Glomerular endothelial cell (primary cell): Measurements from ENCODE around the gene BOD1L1. TPM values are rescaled to one million over a fixed set of nuclear protein-coding genes. Genes with fewer than 3 reads are reported as not detected.

Experiments used
- DNase-seq: peaks from one replicate; pipeline ENCODE4 v3.0.0-alpha.2; 2011; ENCODE audit warnings: low read depth, low spot score; ENCODE audit errors: extremely low read depth
- total RNA-seq: library from RNA; depleted of rRNA; stranded (reverse); fragments of >200 nt; gene quantifications from 2 replicates; pipeline ENCODE4 v1.2.3, GENCODE V29; 2015

The BOD1L1 gene
- total RNA-seq, 1 donor from 2014 or later = 36.6 TPM

GRCh38 chr4:13541176-13541604 is 86.3 kb downstream of the BOD1L1 start:
- no peak for DNase-seq

DNA sequence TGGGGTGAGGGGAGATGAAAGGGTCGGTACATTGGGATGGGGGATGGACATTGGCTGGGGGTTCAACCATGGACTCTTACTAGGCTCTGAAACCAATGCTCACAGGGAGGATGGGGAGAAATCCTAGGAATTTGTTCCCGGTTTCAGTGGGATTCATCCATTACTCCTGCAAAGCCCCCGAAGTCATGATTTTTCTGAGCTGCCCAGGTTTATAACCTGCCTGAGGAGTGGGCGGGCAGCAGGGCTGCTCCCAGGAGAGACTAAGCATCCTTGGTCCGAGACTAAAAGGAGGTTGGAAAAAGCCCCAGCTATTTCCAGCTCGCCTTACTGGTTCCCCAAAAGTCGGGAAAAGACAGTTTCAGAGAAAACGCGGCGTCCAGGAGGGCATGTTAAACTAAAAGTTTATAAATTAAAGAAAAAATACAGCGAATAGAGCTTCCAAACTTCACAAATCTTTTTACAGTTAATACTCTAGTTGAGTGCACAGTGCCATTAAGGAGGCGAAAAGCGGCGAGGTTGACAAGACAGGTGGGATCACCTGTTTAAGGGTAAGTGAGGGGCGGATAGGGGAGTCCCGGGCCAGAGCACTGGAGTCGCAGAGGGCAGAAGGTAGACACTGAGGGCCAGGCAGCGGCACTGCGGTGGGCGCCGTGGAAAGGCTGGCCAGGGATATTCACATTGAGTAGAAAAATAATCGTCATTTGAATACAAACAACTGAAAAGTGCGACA is 86.9 kb downstream of the BOD1L1 start:
- DNase-seq = no peak

DNA sequence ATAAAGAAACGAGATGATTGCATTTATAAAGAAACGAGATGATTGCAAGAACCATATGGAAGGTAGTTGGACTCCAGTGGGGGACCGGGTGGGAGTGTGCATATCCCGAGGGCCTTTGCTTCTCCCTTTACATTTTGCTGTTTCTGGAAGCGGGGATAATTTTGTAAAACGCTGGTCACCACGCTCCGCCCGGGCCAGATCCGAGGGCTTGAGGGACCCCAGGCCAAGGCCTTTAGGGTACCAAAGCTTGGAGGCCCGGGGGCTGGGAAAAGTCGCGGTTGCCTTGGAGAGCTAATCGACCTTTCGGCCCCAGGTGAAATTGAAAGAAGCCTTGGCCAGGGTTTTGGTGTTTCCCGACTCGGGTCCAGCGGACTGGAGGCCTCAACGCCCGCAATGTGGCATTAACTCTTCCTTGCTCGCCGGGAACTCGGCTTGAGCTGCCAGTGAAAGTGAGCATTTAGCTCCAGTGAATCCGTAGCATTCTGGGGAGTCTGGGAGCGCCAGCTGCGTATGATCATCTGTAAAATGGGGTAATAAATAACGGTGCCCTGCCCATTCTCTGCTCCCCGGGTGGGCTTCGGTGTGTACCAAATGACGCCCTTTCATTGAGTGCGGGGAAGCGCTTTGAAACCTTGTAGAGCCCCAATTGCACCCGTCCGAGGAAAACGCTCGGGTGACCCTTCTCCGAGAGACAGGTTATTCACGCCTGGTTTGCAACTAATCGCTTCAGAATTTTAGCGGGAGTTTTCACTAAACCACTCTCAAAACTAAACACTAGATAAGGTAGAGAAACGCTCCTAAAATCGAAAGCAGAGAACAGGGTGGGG is 87.7 kb downstream of the BOD1L1 start:
- no peak for DNase-seq

DNA sequence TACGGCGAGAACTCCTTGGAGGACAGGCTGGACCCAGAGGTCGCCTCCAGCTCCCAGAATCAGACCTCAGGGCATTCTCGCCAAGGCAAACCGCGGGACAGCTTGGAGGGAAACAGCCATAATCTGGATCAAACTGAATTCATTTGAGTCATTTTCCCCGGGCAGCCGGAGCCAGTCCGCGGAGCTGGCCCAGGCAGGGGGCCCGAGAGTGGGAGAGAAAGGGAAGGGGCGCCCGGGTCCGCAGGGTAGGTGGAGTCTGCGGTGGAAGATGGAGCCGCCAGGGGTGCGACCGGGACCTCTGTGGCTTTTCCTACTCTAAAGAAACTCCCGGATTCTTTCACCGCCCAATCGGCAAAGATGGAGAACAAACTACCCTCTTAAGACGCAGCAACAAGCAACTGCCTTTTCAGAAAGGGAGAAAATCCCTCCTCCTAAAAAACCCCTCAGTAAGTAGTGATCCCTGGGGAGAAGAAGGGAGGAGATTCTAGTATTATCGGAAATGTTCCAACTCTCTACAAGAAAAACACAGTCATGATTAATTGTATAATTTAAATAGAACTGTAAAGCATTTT is 88.4 kb downstream of the BOD1L1 start:
- DNase-seq = no peak

GRCh38 chr4:13538427-13538973 is 89.0 kb downstream of the BOD1L1 start:
- DNase-seq = no peak

DNA sequence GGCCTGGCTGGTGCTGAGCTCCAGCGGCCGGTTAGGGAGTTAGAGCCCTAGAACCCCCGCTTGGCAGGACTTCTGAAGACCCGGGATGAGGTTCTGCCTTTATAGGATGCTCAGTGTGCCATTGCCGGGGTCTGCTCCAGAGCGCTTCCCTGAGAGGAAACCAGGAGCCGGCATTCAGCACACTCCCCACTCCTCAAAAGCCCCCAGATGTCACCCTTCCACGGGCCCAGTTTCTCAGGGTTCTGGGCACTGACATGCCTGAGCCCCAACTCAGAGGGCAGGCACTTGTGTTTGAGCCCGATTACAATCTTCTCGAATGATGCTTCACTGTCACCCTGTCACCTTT is 89.7 kb downstream of the BOD1L1 start:
- no peak for DNase-seq

DNA sequence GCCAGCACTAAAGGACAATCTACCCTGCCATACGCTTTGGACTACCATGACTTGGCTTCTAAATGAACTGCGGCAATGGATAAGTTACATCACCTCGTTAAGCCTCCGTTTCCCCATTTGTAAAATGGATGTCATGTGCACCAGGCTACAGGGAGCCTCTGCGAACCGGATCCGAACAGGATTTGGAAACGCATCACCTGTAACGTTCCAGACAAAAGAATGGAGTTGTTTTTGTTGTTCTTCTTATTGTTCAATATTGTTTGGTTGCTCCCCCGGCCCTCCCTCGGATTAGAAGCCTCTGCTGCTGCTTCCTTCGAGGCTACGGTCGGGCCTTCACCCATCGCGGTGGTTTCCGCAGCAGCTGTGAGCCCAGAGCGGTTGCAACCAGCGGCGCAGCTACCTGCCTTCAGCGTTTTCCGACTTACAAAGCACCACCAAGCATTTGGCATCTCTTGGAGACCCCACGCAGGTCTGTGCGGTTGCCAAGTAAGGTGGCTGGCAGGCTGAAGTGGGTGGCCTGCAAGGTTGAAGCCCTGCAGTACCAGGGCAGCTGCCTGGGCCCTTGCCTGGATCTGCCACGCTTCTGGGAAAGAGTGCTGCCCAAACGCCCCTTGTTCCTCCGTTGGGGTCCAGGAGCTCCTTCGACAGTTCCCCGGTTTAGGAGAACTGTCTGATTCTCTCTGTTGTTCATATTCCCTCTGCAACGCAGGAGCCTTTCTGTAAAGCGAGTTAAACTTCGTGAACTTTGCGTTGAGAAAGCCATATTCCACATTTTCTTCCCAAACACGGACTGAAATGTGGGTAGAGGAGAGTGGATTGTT is 90.3 kb downstream of the BOD1L1 start:
- DNase-seq = no peak

DNA sequence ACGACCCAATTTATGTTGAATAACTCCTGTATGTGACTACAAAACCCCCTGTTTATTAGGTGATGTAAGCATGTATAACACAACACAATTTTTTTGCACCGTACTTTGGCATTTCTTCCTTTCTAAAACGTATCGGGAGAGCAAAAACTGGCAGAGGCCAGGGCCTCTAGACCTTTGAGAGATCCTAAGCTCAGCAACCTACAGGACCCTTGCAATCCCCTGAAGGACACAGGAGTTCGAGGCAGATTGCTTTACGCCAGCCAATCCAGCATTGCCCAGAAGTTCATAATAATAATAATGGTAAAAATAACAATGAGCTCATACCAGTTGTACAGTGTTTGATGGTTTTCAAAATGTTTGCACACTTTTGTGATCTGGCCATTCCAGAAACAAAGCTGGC is 90.9 kb downstream of the BOD1L1 start:
- DNase-seq = no peak

DNA sequence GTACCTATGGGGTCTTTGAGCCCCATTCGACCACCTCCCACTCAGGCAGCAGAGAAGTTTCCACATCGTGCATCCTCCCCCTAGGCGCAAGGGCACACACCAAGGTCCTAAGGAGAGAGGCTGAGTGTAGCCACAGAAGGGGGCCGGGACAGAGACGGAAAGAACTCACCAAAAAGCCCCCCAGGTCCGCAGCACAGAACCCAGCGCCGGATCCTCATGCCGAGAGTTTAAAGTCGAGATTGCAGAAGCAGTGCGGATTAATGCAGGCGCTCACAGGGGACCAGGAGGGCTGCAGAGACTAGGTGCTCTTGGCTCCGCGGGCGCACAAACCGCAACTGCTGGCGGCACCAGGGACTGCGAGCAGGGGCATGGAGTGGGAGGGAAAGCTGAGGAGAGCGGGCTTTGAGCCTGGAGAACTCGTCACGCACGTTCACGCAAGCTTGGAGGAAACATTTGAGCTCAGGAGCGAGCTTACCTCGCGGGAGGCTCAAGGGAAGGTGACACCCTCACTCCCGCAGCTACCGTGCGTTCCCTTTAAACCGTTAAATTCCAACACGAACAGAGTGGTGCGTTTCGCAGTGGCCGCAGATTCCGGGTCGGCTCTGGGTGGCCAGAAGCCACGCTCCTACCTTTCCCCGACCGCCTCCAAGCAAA is 91.7 kb downstream of the BOD1L1 start:
- DNase-seq = no peak

- no peak for DNase-seq
Observed at GRCh38 chr4:13535118-13535517, 92.4 kb downstream of the BOD1L1 start.

DNA sequence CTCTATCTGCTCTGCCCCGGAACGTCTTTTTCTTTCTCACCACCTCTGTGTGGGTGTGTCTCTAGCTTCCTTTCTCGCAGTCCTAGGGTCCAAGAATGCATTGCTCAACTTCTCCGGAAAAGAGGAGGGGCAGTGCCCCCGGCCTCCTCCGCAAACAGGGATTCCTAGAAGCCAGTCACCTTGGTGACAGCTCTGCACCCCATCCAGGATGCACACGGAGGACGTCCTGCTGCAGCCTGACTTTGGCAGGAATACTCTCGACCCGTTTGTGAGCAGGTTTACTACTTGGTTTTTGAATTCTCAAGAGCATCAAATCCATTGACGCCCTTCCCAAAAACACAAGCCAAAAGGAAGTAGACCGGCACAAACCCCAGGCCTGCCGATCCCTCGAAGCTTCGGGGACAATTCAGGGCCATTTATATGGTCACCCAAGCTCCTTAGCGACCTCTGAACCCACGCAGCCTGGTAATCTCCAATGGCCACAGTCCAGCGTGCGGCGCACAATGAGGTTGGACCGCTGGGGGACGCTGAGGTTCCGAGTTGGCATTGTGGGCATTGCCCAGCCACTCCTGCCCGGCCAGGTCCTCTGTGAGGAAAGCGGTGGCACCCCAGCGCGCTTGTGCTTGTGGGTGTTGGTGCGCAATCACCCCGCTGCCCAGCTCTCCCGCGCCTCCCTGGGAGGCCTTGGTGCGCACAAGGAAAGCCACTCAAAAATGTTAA is 93.0 kb downstream of the BOD1L1 start:
- no peak for DNase-seq

DNA sequence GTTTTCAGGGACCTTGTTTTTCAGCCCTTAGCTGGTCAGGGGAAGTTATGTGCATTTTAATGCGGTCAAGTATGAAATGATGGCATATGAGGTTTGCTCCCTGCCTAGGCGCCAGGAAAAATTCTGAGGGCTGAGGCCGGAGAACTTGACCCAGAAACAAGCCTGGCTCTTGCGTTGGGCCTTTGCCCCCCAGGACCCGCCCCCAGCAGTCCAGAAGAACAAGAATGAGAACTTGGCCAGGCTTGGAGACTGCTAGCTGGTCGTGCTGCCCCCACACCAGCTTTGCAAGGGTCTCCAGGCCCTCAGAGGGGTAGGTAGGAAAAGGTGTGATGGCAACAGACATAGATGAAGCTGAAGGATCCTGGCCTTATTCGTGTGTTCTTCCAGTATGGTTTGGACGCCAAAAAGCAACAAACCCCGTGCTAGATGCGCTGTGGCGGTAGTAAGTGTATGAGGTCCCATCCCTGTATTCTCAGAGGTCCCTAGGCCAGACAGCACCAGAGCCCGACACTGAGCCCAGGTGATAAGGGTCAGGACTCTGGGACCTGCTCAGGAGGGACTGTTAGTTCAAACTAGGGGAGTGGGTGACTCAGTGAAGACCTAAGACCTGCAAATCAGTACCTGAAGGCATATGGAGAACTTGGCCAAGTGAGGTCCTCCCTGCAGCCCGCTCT is 93.7 kb downstream of the BOD1L1 start:
- DNase-seq = no peak

DNA sequence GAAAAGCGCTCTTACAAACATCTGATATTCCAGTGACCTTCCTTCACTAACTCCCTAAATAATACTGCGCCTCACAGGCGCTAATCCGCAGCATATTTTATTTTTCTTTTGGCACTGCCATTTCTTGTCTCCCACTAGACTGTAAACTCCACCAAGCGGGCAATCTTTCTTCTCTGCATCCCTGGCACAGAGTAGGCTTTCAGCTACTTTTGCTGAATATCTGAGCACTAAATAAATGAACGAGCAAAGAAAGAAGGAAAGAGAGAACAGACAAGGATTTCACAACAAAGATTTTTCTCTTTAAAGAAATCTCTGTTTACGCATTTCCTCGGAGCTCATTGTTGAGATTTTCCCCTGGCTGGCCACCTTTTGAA is 95.9 kb downstream of the BOD1L1 start:
- no peak for DNase-seq

DNA sequence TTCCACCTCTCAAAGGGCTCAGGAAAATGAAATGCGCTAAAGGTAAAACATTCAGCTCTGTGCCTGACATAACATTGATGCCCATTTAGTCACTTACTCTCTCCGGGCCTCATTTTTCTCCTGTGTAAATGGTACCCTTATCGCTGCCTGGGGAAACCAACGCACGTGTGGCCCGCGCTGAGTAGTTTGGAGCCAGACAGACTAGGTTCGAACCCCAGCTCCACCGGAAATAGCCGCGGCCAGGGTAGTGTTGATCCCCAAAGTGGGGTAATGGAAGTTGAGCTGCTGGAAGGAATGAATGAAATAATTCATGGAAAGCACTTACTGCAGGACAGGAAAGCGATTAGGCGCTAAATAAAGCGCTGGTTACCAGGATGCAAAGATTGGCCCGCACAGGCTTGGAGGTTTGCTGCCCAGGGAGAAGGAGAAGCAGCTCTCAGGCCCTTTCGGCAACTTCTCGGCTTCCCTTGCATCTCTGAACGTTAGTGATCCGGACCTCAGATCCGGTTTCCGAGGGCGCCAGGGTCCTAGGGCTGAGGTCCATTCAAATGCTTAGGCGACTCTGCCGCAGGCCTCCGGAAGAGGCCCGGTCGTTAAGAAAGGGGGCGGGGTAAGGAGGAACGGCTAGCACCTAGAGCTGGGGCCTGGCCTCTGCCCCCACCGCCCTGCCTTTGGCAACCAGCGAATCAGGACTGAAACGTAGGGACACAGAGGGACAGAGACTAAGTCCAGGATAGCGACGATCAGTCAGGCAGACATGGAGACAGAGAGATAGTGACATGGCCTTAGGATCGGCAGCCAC is 96.5 kb downstream of the BOD1L1 start:
- DNase-seq = no peak

- no peak for DNase-seq
Observed at GRCh38 chr4:13529128-13529919, 98.2 kb downstream of the BOD1L1 start.

DNA sequence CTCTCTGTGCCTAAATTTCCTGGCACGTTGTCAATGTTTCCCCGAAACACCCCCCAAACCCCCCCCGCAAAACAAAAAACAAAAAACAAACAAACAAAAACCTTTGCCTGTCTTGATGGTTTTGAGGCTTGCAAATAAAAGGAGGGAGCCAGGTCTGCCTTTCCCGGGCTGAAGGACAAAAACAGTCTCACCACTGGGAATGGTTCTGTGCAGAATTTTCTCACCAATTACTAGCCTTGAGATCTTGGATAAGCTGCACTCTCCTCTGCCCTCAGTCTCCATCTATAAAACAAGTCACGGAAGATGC is 98.8 kb downstream of the BOD1L1 start:
- no peak for DNase-seq

- no peak for DNase-seq
Observed at GRCh38 chr4:13527981-13528820, 99.3 kb downstream of the BOD1L1 start.
